ENCODE results near the gene RBM4.
A peak's percentile ranks its signal among the peaks of the same experiment; 100 is the strongest.
"Not testable (repeated sequence)": the region's sequence is repeated elsewhere in the genome, so short reads cannot be mapped to it uniquely, and the experiment has no call there.

RBM4 gene

GRCh38 chr11:66637557-66638176 lies 836 bp upstream of the RBM4 start:
- H3K4me3 ChIP-seq (ENCODE audit: low read length): peak overlapping the region; percentile 77
- H4K20me1 ChIP-seq (ENCODE audit: insufficient read depth, low read length): peaks cover 42% of the 10 kb centered on the region
- TF ChIP-seq EZH2phosphoT487 (IDR thresholded peaks at IDR 0.05; ENCODE audit: low read depth) (no peak), CTCF (IDR thresholded peaks at IDR 0.05; ENCODE audit: low read depth, low read length) (no peak)
- peak overlapping the region; percentile 85 for H3K4me2 ChIP-seq (ENCODE audit: low read length)
- H3K9ac ChIP-seq (ENCODE audit: low read length): peak overlapping the region; percentile 71
- no peaks in the 10 kb centered on the region for H3K9me3 ChIP-seq (ENCODE audit: insufficient read depth, low read length)
- no peaks in the 10 kb centered on the region for H3K27me3 ChIP-seq (ENCODE audit: low read depth, low read length)
- H3K4me1 ChIP-seq (ENCODE audit: low read length): peaks cover 42% of the 10 kb centered on the region
- H3K36me3 ChIP-seq (replicated peaks; ENCODE audit: low read depth, low read length): peaks cover 58% of the 10 kb centered on the region
- H3K79me2 ChIP-seq (ENCODE audit: low read length): peaks cover 97% of the 10 kb centered on the region
- H3K27ac ChIP-seq (ENCODE audit: low read length): peak overlapping the region; percentile 51
- no peak overlapping the region for H2AFZ ChIP-seq (ENCODE audit: low read depth, low read length)

- Histone ChIP-seq H4K20me1 (ENCODE audit: insufficient read depth, low read length) (peaks cover 58% of the 10 kb centered on the region), H3K4me3 (ENCODE audit: low read length) (peak overlapping the region; percentile 90), H3K4me2 (ENCODE audit: low read length) (peak overlapping the region; percentile 86), H3K79me2 (ENCODE audit: low read length) (peaks cover 97% of the 10 kb centered on the region), H2AFZ (ENCODE audit: low read depth, low read length) (no peak overlapping the region), H3K4me1 (ENCODE audit: low read length) (peaks cover 42% of the 10 kb centered on the region), H3K27me3 (ENCODE audit: low read depth, low read length) (no peaks in the 10 kb centered on the region), H3K36me3 (replicated peaks; ENCODE audit: low read depth, low read length) (peaks cover 61% of the 10 kb centered on the region), H3K9ac (ENCODE audit: low read length) (peak overlapping the region; percentile 83), H3K9me3 (ENCODE audit: insufficient read depth, low read length) (no peaks in the 10 kb centered on the region), H3K27ac (ENCODE audit: low read length) (peak overlapping the region; percentile 65)
- no peak for TF ChIP-seq CTCF (IDR thresholded peaks at IDR 0.05; ENCODE audit: low read depth, low read length)
- TF ChIP-seq EZH2phosphoT487 (IDR thresholded peaks at IDR 0.05; ENCODE audit: low read depth): no peak
Measured at GRCh38 chr11:66639066-66639813, 737 bp downstream of the RBM4 start.

- H3K27me3 ChIP-seq (ENCODE audit: low read depth, low read length); H3K27ac ChIP-seq (ENCODE audit: low read length); H2AFZ ChIP-seq (ENCODE audit: low read depth, low read length); H3K9me3 ChIP-seq (ENCODE audit: insufficient read depth, low read length): not testable (repeated sequence)
- peaks cover 62% of the 10 kb centered on the region for H4K20me1 ChIP-seq (ENCODE audit: insufficient read depth, low read length)
- H3K79me2 ChIP-seq (ENCODE audit: low read length): peaks cover 97% of the 10 kb centered on the region
- H3K4me3 ChIP-seq (ENCODE audit: low read length): peak overlapping the region; percentile 90
- peaks cover 62% of the 10 kb centered on the region for H3K36me3 ChIP-seq (replicated peaks; ENCODE audit: low read depth, low read length)
- peak overlapping the region; percentile 83; the same call in 1 of the 2 replicates for H3K9ac ChIP-seq (ENCODE audit: low read length)
- H3K4me1 ChIP-seq (ENCODE audit: low read length): peaks cover 42% of the 10 kb centered on the region
- H3K4me2 ChIP-seq (ENCODE audit: low read length): peak overlapping the region; percentile 86
Measured at GRCh38 chr11:66639814-66640340, 1.4 kb downstream of the RBM4 start.

GRCh38 chr11:66641834-66642233 lies 3.3 kb downstream of the RBM4 start:
- Histone ChIP-seq H3K27ac (ENCODE audit: low read length) (no peak overlapping the region), H3K4me2 (ENCODE audit: low read length) (peak overlapping the region; percentile 86), H3K36me3 (replicated peaks; ENCODE audit: low read depth, low read length) (peaks cover 79% of the 10 kb centered on the region), H3K79me2 (ENCODE audit: low read length) (peaks cover 97% of the 10 kb centered on the region), H3K4me3 (ENCODE audit: low read length) (no peak overlapping the region), H3K27me3 (ENCODE audit: low read depth, low read length) (no peaks in the 10 kb centered on the region), H3K4me1 (ENCODE audit: low read length) (peaks cover 42% of the 10 kb centered on the region), H4K20me1 (ENCODE audit: insufficient read depth, low read length) (peaks cover 79% of the 10 kb centered on the region), H3K9ac (ENCODE audit: low read length) (no peak overlapping the region), H2AFZ (ENCODE audit: low read depth, low read length) (no peak overlapping the region), H3K9me3 (ENCODE audit: insufficient read depth, low read length) (no peaks in the 10 kb centered on the region)
- TF ChIP-seq CTCF (IDR thresholded peaks at IDR 0.05; ENCODE audit: low read depth, low read length) (no peak), EZH2phosphoT487 (IDR thresholded peaks at IDR 0.05; ENCODE audit: low read depth) (no peak)

All from OCI-LY3 (cell line).